ENCODE data around the gene TBX15.
"Not testable (repeated sequence)": the region's sequence is repeated elsewhere in the genome, so short reads cannot be mapped to it uniquely, and the experiment has no call there.

Gene TBX15

GRCh38 chr1:118958937-118959631, 29.1 kb downstream of the TBX15 start:
- no peak for DNase-seq

- no peak for DNase-seq
These were observed 30.0 kb downstream of the TBX15 start for GRCh38 chr1:118958140-118958539.

GRCh38 chr1:118957579-118957978, 30.6 kb downstream of the TBX15 start:
- not testable (repeated sequence) for DNase-seq

GRCh38 chr1:118954301-118954905, 33.7 kb downstream of the TBX15 start:
- no peak for DNase-seq

GRCh38 chr1:118951270-118951936, 36.7 kb downstream of the TBX15 start:
- no peak for DNase-seq

- DNase-seq = no peak
These were observed 38.8 kb downstream of the TBX15 start for GRCh38 chr1:118949315-118949714.

GRCh38 chr1:118948846-118949245, 39.3 kb downstream of the TBX15 start:
- DNase-seq = no peak

GRCh38 chr1:118948351-118948750, 39.8 kb downstream of the TBX15 start:
- no peak for DNase-seq

- no peak for DNase-seq
These were observed 40.4 kb downstream of the TBX15 start for GRCh38 chr1:118947790-118948189.

- DNase-seq = no peak
These were observed 41.0 kb downstream of the TBX15 start for GRCh38 chr1:118947003-118947765.

GRCh38 chr1:118945489-118945888, 42.7 kb downstream of the TBX15 start:
- no peak for DNase-seq

GRCh38 chr1:118944546-118944945, 43.6 kb downstream of the TBX15 start:
- DNase-seq = no peak

GRCh38 chr1:118944133-118944532, 44.0 kb downstream of the TBX15 start:
- DNase-seq = no peak

- no peak for DNase-seq
These were observed 47.2 kb downstream of the TBX15 start for GRCh38 chr1:118940957-118941356.

GRCh38 chr1:118937413-118938072, 50.6 kb downstream of the TBX15 start:
- no peak for DNase-seq

- no peak for DNase-seq
These were observed 53.4 kb downstream of the TBX15 start for GRCh38 chr1:118934706-118935105.

- DNase-seq = no peak
These were observed 54.9 kb downstream of the TBX15 start for GRCh38 chr1:118933051-118933781.

GRCh38 chr1:118931876-118932275, 56.3 kb downstream of the TBX15 start:
- DNase-seq = no peak

- no peak for DNase-seq
These were observed 59.2 kb downstream of the TBX15 start for GRCh38 chr1:118928739-118929554.

- DNase-seq = no peak
These were observed 60.5 kb downstream of the TBX15 start for GRCh38 chr1:118927427-118928187.

Measured in C1 segment of cervical spinal cord (tissue), 14 donors.